DMS153 treated with DMSO at 0.1 percent for 48 hours (cell line): ENCODE measurements around the gene DGKB.

Experiments used
- DNase-seq: peaks from one replicate; lab custom pipeline; 2025; ENCODE audit not compliant: unreplicated experiment; lab: John Stamatoyannopoulos, UW

The DGKB gene

GRCh38 chr7:14861456-14861855 lies 41.1 kb downstream of the DGKB start:
- no peak for DNase-seq

GRCh38 chr7:14859267-14859666 lies 43.3 kb downstream of the DGKB start:
- DNase-seq: no peak

- no peak for DNase-seq
Observed at GRCh38 chr7:14858866-14859265, 43.7 kb downstream of the DGKB start.

GRCh38 chr7:14858410-14858809 lies 44.1 kb downstream of the DGKB start:
- DNase-seq: no peak

- DNase-seq: no peak
Observed at GRCh38 chr7:14855033-14855794, 47.3 kb downstream of the DGKB start.

GRCh38 chr7:14854471-14854870 lies 48.1 kb downstream of the DGKB start:
- no peak for DNase-seq

- no peak for DNase-seq
Observed at GRCh38 chr7:14851610-14852009, 50.9 kb downstream of the DGKB start.

GRCh38 chr7:14850039-14850438 lies 52.5 kb downstream of the DGKB start:
- no peak for DNase-seq

- no peak for DNase-seq
Observed at GRCh38 chr7:14846405-14846804, 56.1 kb downstream of the DGKB start.

GRCh38 chr7:14843755-14844154 lies 58.8 kb downstream of the DGKB start:
- no peak for DNase-seq

GRCh38 chr7:14842523-14842922 lies 60.0 kb downstream of the DGKB start:
- no peak for DNase-seq

- DNase-seq: no peak
Observed at GRCh38 chr7:14841869-14842268, 60.7 kb downstream of the DGKB start.

GRCh38 chr7:14841086-14841485 lies 61.5 kb downstream of the DGKB start:
- DNase-seq: no peak

GRCh38 chr7:14839307-14839706 lies 63.2 kb downstream of the DGKB start:
- DNase-seq: no peak

GRCh38 chr7:14837216-14837615 lies 65.3 kb downstream of the DGKB start:
- DNase-seq: no peak

GRCh38 chr7:14836571-14837189 lies 65.9 kb downstream of the DGKB start:
- peak; percentile 79 for DNase-seq

GRCh38 chr7:14836006-14836405 lies 66.5 kb downstream of the DGKB start:
- DNase-seq: no peak

- DNase-seq: peak; percentile 89
Observed at GRCh38 chr7:14835384-14835783, 67.2 kb downstream of the DGKB start.

- no peak for DNase-seq
Observed at GRCh38 chr7:14834883-14835282, 67.7 kb downstream of the DGKB start.

GRCh38 chr7:14834456-14834855 lies 68.1 kb downstream of the DGKB start:
- no peak for DNase-seq

- DNase-seq: no peak
Observed at GRCh38 chr7:14833707-14834106, 68.8 kb downstream of the DGKB start.

GRCh38 chr7:14828053-14828452 lies 74.5 kb downstream of the DGKB start:
- DNase-seq: no peak

GRCh38 chr7:14826426-14826825 lies 76.1 kb downstream of the DGKB start:
- DNase-seq: no peak
